Fibroblast of gingiva (primary cell): ENCODE data around the gene ZNF444.
"Not testable (repeated sequence)": the region's sequence is repeated elsewhere in the genome, so short reads cannot be mapped to it uniquely, and the experiment has no call there.

Experiments
- DNase-seq: peaks from one replicate; pipeline ENCODE4 v3.0.0-alpha.2; 2011; ENCODE audit warnings: low read depth

The ZNF444 gene

GRCh38 chr19:56140583-56141416 is at the start of gene ZNF444:
TSS of gene ZNF444 (plus strand) at chr19:56141287. CDS start at chr19:56146912, 5,625 bp downstream.
- DNase-seq = peak; percentile 100

DNA sequence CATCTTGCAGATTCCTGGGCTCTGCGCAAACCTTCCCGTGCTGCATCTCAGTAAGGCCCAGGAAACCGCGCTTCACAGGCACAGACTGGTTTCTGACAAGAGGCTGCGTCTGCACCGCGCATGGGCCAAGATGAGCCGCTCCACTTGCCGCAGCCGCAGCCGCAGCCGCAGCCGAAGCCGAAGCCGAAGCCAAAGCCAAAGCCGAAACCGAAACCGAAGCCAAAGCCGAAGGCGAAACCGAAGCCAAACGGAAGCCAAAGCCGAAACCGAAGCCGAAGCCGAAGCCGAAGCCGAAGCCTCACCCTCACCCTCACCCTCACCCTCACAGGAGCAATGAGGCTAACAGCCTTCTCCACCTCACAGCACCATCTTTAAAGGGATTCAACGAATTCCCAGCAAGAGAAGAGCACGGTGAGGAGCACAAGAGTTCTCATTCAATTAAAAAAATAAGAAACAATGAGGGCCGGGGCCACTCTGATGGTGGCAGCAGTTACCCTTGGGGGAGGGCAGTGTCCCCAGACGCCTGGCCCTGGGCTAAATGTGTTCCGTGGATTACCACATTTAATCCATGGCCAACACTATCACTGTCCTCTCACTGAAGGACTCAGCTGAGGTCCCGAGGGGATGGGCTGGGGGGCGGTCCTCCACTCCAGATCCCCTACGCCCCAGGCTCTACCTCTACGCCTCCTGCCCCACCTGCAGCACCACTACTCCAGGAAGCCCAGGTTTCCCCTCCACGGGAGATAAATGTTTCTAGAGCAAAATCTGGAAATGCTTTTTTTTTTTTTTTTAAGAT is 49.1 kb upstream of the ZNF444 start:
- DNase-seq = peak; percentile 38

DNA sequence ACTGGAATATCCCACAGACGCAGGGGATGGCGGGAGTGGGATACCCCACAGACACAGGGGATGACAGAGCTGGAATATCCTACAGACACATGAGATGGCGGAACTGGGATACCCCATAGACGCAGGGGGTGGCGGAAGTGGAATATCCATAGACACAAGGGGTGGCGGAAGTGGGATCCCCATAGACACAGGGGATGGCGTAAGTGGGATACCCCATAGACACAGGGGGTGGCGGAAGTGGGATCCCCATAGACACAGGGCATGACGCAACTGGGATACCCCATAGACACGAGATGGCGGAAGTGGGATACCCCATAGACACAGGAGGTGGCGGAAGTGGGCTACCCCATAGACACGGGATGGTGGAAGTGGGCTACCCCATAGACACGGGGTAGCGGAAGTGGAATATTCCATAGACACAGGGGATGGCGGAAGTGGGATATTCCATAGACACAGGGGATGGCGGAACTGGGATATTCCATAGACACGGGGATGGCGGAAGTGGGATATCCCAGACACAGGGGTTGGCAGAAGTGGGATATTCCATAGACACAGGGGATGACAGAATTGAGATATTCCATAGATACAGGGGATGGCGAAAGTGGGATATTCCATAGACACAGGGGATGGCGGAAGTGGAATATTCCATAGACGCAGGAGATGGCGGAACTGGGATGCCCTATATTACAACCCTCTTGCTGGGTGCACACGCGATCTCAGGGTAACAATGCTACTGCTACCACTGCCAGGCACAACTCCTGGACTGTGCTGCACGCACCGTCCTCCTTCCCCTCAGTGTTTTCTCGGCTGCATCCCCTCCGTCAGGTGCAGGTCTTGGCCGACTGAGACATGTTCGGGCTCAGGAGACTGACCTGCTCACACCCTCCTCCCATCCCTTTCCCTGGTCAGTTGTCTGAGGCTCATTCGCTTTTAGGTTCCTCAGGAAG is 48.1 kb upstream of the ZNF444 start:
- no peak for DNase-seq

DNA sequence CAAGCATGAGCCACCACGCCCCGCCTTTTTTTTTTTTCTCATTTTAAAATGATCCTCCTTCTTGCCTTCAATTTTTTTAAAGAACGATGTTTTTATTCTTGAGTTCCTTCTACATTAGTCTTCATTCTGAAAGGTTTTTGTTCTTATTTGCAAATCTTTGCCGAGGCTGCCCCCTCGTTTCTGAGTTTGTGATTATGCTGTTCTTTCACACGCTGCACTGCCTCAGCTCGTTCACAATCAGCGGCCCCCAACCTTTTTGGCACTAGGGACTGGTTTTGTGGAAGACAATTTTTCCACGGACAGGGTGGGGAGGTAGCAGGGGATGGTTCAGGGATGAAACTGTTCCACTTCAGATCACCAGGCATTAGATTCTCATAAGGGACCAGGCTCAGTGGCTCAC is 46.6 kb upstream of the ZNF444 start:
- DNase-seq = no peak

DNA sequence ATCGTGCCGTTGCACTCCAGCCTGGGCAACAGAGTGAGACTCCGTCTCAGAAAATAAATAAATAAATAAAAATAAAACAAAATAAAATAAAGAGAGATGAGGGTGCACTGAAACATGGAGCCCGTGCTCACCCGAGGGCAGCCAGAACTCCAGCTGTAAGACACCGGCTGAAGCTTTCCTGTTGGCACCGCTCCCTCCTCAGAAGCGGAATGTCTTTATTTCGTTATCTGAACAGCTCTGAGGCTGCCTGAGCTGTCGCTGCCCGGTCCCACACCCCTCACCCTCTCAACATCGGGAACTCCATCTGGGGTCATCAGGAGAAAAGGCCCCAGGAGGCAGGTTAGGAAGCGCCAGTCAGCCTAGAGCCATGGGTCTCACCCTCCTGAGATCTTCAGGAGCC is 44.4 kb upstream of the ZNF444 start:
- no peak for DNase-seq

GRCh38 chr19:56097306-56097705 is 43.8 kb upstream of the ZNF444 start:
- DNase-seq = no peak

GRCh38 chr19:56097776-56098175 is 43.3 kb upstream of the ZNF444 start:
- no peak for DNase-seq

GRCh38 chr19:56098237-56098636 is 42.9 kb upstream of the ZNF444 start:
- DNase-seq = not testable (repeated sequence)

GRCh38 chr19:56098731-56099568 is 42.1 kb upstream of the ZNF444 start:
- no peak for DNase-seq

DNA sequence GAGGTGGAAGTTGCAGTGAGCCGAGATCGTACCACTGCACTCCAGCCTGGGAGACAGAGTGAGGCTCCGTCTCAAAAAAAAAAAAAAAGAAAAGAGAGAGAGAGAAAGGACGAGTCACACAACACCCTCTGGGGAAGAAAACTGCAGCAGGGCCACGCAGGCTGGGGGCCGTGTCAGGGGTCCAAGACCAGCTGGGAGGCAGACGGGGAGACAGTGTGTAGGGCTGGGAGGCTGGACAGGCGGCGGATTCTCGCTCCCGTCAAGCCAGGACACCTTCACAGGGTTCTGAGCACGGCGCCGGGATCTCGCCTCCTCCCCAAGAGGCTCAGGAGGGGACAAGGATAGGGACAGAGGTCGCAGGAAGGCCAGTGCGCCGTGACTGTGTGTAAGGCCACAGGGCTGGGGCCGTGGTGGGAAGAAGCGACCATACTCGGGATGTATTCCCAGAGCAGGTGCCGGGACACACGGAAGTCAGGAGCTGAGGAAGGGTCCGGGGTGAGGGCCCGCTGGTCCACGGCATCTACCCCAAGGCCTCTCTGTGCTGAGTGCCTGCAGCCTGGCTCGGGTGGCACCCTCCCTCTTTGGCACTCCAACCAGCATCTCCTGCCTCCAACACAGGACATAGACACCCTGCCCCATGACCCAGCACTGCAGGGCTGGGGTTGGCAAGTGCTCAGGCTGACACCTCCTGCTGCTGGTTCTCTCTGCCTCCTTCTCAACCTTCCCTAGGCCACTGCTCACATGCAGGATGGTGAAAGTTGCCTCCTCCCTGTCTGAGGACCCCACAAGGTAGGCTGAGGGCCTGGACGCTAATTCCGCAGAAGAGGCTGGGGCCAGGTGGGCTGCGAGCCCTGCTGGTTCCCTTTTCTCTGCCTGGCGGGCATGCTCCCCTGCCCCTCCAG is 41.2 kb upstream of the ZNF444 start:
- no peak for DNase-seq

GRCh38 chr19:56101095-56101494 is 40.0 kb upstream of the ZNF444 start:
- no peak for DNase-seq

GRCh38 chr19:56101746-56102535 is 39.1 kb upstream of the ZNF444 start:
- no peak for DNase-seq

- no peak for DNase-seq
Measured at GRCh38 chr19:56103027-56103614, 38.0 kb upstream of the ZNF444 start.

- DNase-seq = no peak
Measured at GRCh38 chr19:56104423-56104822, 36.7 kb upstream of the ZNF444 start.

DNA sequence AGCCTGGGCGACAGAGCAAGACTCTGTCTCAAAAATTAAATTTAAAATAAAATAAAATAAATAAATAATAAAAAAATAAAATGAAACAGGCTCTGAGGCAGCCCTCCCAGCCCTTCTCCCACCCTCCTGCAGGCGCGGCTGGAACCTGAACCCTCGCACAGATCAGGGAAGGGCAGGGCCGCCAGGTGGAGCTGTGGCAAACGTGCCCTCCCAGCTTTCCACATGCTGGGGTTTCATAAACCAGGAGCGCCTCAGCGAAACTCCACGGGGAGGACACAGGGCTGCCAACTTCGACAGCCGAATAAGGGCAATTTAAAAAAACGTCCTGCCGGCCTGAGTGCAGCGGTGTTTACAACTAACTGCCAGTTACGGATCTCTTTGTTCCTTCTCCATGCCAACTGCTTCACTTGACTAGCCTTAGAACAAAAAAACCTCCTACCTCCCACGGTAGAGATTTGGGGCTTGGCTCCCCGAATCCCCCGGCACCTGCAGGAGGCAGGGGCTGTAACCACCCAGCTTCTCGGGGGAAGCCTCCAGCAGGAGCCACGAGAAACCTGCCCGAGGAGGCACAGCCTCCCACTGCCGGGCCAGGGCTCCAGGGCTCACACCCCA is 35.9 kb upstream of the ZNF444 start:
- DNase-seq = peak; percentile 79

DNA sequence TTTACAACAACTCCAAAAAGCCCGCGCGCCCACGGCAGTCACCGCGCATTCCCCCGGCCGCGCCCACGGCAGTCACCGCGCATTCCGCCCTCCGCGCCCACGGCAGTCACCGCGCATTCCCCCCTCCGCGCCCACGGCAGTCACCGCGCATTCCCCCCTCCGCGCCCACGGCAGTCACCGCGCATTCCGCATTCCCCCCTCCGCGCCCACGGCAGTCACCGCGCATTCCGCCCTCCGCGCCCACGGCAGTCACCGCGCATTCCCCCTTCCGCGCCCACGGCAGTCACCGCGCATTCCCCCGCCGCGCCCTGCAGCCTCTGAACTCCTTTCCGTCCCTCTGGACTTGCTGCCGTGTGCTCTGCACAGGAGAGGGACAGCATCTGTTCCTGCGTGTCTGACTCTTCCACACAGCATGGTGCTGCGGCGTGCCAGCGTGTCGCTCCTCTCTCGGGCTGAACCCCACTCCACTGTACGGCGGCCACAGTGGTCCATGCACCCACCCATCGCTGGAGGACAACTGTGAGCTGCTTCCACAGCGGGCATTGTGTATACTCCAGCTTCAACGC is 35.2 kb upstream of the ZNF444 start:
- DNase-seq = not testable (repeated sequence)

GRCh38 chr19:56106397-56106849 is 34.7 kb upstream of the ZNF444 start:
- DNase-seq = no peak

DNA sequence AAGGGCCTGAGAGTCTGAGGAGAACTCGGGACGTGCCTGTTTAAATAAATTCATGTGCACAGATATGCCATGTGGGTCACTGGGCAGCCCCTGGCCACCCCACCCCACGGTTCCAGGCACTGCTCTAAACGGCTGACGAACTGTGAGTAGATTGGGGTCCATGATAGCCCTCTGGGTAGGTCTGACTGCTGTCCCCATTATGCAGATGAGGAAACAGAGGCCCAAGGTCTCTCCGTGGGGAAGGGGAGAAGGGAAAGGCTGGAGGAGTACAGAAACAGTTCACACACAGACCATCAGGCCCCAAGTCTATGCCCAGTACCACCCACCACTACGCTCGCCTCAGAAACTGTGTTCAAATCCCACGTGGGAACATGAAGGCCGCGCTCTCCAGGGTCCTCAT is 34.1 kb upstream of the ZNF444 start:
- DNase-seq = no peak
